ENCODE data around the gene SBF1.
"Not testable (repeated sequence)": the region's sequence is repeated elsewhere in the genome, so short reads cannot be mapped to it uniquely, and the experiment has no call there.

The SBF1 gene

DNA sequence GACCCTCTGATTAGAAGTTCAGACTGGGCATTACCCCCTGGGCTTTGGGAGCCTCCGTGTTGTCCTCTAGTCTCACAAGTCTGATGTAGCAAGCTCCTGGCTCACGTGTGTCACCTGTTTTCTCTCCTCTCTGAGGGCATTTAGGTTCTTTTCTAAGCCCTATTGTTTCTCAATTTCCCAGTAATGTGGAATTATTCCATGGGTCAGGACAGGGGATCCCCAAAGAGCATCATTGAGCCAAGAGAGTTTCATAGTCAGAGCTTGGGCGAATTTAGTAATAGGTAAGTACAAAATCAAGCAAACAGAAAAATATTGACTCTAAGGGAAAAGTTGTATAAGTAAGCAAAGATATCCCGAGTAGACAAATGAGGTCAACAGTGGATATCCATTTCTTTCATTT lies 74.4 kb downstream of the SBF1 start:
- Mint-ChIP-seq H3K27me3 (no peaks in the 10 kb centered on the region), H3K9me3 (no peaks in the 10 kb centered on the region), H3K4me3 (no peak overlapping the region), H3K27ac (peak overlapping the region; percentile 48), H3K4me1 (ENCODE audit: low read depth) (peaks cover 34% of the 10 kb centered on the region), H3K36me3 (ENCODE audit: low read depth) (peaks cover 21% of the 10 kb centered on the region)

DNA sequence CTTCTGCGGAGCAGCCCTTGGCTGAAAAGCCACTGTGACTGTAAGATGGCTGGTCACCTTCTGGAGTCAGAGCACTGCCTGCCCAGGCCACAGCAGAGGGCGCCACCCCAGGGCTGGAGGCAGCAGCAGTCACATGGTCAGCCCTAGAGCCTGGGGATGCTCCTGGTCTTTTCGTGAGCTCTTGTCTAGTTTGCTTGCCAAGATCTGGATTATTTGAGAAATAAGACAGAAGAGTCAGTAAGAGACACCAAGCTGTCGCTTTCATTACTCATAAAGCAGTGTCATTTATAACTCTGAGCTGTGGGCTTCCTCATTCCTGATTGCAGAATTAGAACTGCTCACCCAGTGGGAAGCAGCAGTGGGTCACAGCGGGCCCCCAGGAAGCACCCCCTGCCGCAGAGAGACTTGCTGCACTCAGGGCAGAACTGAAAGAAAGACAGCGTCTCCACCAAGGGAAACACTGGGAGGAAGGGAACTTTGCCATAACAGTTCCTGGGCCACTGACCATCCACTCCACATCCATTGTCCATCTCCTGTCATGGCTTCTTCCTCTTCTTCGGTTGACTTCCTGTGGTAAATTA lies 75.0 kb downstream of the SBF1 start:
- Mint-ChIP-seq H3K4me1 (ENCODE audit: low read depth) (peaks cover 34% of the 10 kb centered on the region), H3K4me3 (no peak overlapping the region), H3K36me3 (ENCODE audit: low read depth) (peaks cover 26% of the 10 kb centered on the region), H3K27me3 (no peaks in the 10 kb centered on the region), H3K9me3 (no peaks in the 10 kb centered on the region), H3K27ac (peak overlapping the region; percentile 68)

DNA sequence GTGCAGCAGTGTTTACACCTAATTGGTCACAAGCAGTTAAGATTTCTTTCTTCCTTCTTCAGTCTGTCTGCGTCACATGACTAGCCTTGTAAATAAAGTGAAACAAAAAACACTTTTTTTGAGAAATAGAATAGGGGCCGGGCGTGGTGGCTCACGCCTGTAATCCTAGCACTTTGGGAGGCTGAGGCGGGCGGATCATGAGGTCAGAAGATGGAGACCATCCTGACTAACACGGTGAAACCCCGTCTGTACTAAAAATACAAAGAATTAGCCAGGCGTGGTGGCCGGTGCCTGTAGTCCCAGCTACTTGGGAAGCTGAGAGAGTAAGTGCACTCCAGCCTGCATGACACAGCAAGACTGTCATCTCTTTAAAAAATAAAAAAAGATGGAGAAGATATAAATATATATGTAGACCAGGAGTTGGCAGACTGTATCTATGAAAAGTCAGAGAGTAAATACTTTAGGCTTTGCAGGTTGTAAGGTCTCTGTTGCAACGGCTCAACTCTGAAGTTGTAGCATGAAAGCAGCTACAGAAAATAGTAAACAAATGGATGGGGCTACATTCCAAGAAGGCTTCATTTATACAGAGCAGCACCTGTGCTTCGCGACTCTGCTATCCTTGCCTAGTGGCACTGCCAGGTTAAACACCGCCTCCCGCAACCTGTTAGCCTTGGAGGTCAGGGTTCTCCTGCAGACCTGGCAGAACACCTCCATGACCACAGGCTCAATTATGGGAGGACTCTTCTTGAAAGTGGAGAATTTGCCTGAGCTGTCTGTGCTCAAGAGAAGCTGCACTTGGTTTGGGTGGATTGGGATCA lies 75.8 kb downstream of the SBF1 start:
- no peaks in the 10 kb centered on the region for H3K9me3 Mint-ChIP-seq
- H3K27me3 Mint-ChIP-seq, result no peaks in the 10 kb centered on the region
- peaks cover 34% of the 10 kb centered on the region for H3K4me1 Mint-ChIP-seq (ENCODE audit: low read depth)
- peak overlapping the region; percentile 68 for H3K27ac Mint-ChIP-seq
- no peak overlapping the region for H3K4me3 Mint-ChIP-seq
- peaks cover 30% of the 10 kb centered on the region for H3K36me3 Mint-ChIP-seq (ENCODE audit: low read depth)

DNA sequence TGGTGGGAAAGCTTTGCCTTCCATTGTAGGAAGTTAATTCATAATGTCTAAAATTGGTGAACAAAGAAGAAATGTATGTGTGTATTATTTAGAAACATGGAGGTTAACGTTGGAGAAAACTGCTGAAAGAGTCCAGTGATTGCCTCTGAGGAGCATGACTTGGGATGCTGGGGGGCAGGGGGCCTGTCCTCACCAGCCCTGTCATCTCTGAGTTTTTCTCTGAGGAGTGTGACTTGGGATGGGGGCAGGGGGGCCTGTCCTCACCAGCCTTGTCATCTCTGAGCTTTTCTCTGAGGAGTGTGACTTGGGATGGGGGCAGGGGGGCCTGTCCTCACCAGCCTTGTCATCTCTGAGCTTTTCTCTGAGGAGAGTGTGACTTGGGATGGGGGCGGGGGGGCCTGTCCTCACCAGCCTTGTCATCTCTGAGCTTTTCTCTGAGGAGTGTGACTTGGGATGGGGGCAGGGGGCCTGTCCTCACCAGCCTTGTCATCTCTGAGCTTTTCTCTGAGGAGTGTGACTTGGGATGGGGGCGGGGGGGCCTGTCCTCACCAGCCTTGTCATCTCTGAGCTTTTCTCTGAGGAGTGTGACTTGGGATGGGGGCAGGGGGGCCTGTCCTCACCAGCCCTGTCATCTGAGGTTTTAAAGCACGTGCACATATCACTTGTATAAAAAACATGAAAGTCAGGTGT lies 77.3 kb downstream of the SBF1 start:
- H3K9me3 Mint-ChIP-seq, H3K4me3 Mint-ChIP-seq, H3K27me3 Mint-ChIP-seq, H3K27ac Mint-ChIP-seq: not testable (repeated sequence)
- Mint-ChIP-seq H3K36me3 (ENCODE audit: low read depth) (peaks cover 38% of the 10 kb centered on the region), H3K4me1 (ENCODE audit: low read depth) (peaks cover 31% of the 10 kb centered on the region)

DNA sequence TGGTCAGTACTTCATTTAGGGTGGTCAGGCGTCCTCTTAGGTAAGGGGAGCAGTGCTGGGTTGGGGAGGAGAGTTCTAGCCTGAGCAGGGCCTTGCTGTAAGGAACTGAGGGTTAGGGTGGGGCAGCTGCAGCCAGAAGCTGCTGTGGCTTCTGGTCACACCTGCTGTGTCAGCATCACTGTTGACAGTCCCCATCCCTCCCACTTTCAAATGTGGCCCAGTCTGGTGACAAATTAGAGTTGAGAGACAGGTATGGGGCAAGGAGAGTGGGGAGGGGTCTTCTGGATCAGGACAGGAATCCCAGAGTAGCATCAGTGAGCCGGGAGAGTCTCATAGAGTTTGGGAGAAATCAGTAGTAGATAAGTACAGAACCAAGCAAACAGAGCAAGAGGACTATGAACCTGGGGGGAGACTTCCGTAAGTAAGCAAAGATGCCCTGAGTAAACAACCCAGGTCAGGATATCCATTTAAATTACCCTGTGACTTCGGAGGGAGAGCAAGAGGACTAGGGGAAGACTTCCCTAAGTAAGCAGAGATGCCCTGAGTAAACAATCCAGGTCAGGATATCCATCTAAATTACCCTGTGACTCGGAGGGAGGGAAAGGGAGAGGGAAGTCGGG lies 78.0 kb downstream of the SBF1 start:
- Mint-ChIP-seq H3K27ac (no peak overlapping the region), H3K4me1 (ENCODE audit: low read depth) (peaks cover 31% of the 10 kb centered on the region), H3K36me3 (ENCODE audit: low read depth) (peaks cover 38% of the 10 kb centered on the region), H3K4me3 (no peak overlapping the region), H3K27me3 (no peaks in the 10 kb centered on the region), H3K9me3 (no peaks in the 10 kb centered on the region)
